Astrocyte (in vitro differentiated cells and primary cell): ENCODE measurements around the gene INPP5E. TPM values are rescaled to one million over a fixed set of nuclear protein-coding genes. Genes with fewer than 3 reads are reported as not detected.

ENCODE experiments used
- DNase-seq: peaks from one replicate; pipeline ENCODE4 v3.0.0-alpha.2; 2010; ENCODE audit warnings: low read depth
- FAIRE-seq: peaks from 2 replicates; lab custom pipeline; 2011; peaks lifted over from hg19 to GRCh38; lab: Jason Lieb, UNC
- H2AFZ ChIP-seq: 2 replicates; pipeline ENCODE4 v1.6.0; 2012; ENCODE audit warnings: low read depth, low read length, inconsistent platforms
- H3K27ac ChIP-seq: 2 replicates; pipeline ENCODE4 v1.5.1; 2011; ENCODE audit warnings: low read depth, low read length, inconsistent platforms
- H3K27me3 ChIP-seq: 2 replicates; pipeline ENCODE4 v1.6.0; 2011; ENCODE audit warnings: low read length, inconsistent platforms; ENCODE audit not compliant: insufficient read depth
- H3K36me3 ChIP-seq: 2 replicates; pipeline ENCODE4 v1.5.1; 2011; ENCODE audit warnings: low read length, inconsistent platforms; ENCODE audit not compliant: insufficient read depth
- H3K4me1 ChIP-seq: 2 replicates; pipeline ENCODE4 v1.5.1; 2011; ENCODE audit warnings: low read length, inconsistent platforms; ENCODE audit not compliant: insufficient read depth
- H3K4me2 ChIP-seq: 2 replicates; pipeline ENCODE4 v1.6.0; 2012; ENCODE audit warnings: low read length, inconsistent platforms
- H3K4me3 ChIP-seq: 2 replicates; pipeline ENCODE4 v1.5.1; 2011; ENCODE audit warnings: low read depth, mild to moderate bottlenecking, low read length, inconsistent platforms; ENCODE audit not compliant: insufficient read depth
- H3K79me2 ChIP-seq: 2 replicates; pipeline ENCODE4 v1.6.0; 2012; ENCODE audit warnings: mild to moderate bottlenecking, low read length, inconsistent platforms; ENCODE audit not compliant: insufficient read depth
- H3K9ac ChIP-seq: 2 replicates; pipeline ENCODE4 v1.6.0; 2012; ENCODE audit warnings: mild to moderate bottlenecking, low read length, inconsistent platforms
- H3K9me3 ChIP-seq: 2 replicates; pipeline ENCODE4 v1.5.1; 2012; ENCODE audit warnings: low read depth, mild to moderate bottlenecking, low read length, inconsistent platforms; ENCODE audit not compliant: insufficient read depth
- H4K20me1 ChIP-seq: 2 replicates; pipeline ENCODE4 v1.6.0; 2012; ENCODE audit warnings: low read length, inconsistent platforms; ENCODE audit not compliant: insufficient read depth
- H3K27ac Mint-ChIP-seq: one replicate; pipeline ENCODE4 v1.8.0; 2021; ENCODE audit warnings: mild to moderate bottlenecking, mixed read lengths; ENCODE audit not compliant: unreplicated experiment
- H3K27me3 Mint-ChIP-seq: one replicate; pipeline ENCODE4 v1.8.0; 2021; ENCODE audit warnings: low read depth, mixed read lengths; ENCODE audit not compliant: unreplicated experiment
- H3K36me3 Mint-ChIP-seq: one replicate; pipeline ENCODE4 v1.8.0; 2021; ENCODE audit warnings: low read depth, mixed read lengths; ENCODE audit not compliant: unreplicated experiment
- H3K4me1 Mint-ChIP-seq: one replicate; pipeline ENCODE4 v1.8.0; 2021; ENCODE audit warnings: low read depth, mixed read lengths; ENCODE audit not compliant: unreplicated experiment
- H3K4me3 Mint-ChIP-seq: one replicate; pipeline ENCODE4 v1.8.0; 2021; ENCODE audit warnings: mild to moderate bottlenecking, moderate library complexity, mixed read lengths; ENCODE audit not compliant: unreplicated experiment
- H3K9me3 Mint-ChIP-seq: one replicate; pipeline ENCODE4 v1.8.0; 2021; ENCODE audit warnings: mild to moderate bottlenecking, mixed read lengths; ENCODE audit not compliant: unreplicated experiment
- EZH2 ChIP-seq: IDR thresholded peaks from 2 replicates; pipeline ENCODE4 v1.6.1; 2012; ENCODE audit warnings: mild to moderate bottlenecking, low read length, inconsistent platforms; ENCODE audit not compliant: insufficient read depth
- total RNA-seq: library from RNA; stranded (reverse); gene quantifications from 2 replicates; pipeline ENCODE4 v1.2.1, GENCODE V29; 2021
- TF ChIP-seq, protein P1 (sequence below): IDR thresholded peaks from 2 replicates; pipeline ENCODE4 v1.5.1; 2011; ENCODE audit warnings: low read depth, mild to moderate bottlenecking, inconsistent platforms, low read length, moderate library complexity; ENCODE audit not compliant: insufficient read depth

Gene INPP5E
- total RNA-seq, 1 donor from 2014 or later, result 13.2 TPM

DNA sequence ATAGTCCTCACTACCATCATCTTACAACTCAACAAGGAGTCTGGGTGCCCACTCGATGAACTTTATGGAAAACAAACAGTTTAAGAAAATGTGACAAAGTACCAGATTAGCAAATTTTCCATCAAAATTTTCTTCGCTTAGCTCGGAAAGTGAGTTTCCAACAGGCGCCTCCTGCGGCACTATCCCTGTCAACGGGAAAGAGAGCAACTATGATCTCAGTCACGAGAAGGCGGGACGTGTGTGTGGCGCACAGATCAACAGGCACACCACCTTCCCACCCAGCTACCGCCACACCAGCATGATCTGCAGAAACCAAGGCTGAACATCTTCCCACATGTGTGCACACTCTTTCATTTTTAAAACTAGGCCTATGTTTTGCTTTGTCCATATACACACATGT lies 13.7 kb upstream of the INPP5E start:
- Histone ChIP-seq H3K9me3 (no peaks in the 10 kb centered on the region), H3K27ac (no peak overlapping the region), H3K4me2 (no peak overlapping the region), H3K4me3 (no peak overlapping the region), H3K9ac (no peak overlapping the region), H3K36me3 (peaks cover 28% of the 10 kb centered on the region), H3K27me3 (no peaks in the 10 kb centered on the region), H3K4me1 (no peaks in the 10 kb centered on the region), H4K20me1 (peaks cover 69% of the 10 kb centered on the region), H3K79me2 (peaks cover 17% of the 10 kb centered on the region), H2AFZ (no peak overlapping the region)
- FAIRE-seq, result no peak
- Mint-ChIP-seq H3K9me3 (no peaks in the 10 kb centered on the region), H3K4me3 (no peak overlapping the region), H3K36me3 (peaks cover 24% of the 10 kb centered on the region), H3K27ac (no peak overlapping the region), H3K4me1 (no peaks in the 10 kb centered on the region), H3K27me3 (no peaks in the 10 kb centered on the region)
- TF ChIP-seq, protein P1, sequence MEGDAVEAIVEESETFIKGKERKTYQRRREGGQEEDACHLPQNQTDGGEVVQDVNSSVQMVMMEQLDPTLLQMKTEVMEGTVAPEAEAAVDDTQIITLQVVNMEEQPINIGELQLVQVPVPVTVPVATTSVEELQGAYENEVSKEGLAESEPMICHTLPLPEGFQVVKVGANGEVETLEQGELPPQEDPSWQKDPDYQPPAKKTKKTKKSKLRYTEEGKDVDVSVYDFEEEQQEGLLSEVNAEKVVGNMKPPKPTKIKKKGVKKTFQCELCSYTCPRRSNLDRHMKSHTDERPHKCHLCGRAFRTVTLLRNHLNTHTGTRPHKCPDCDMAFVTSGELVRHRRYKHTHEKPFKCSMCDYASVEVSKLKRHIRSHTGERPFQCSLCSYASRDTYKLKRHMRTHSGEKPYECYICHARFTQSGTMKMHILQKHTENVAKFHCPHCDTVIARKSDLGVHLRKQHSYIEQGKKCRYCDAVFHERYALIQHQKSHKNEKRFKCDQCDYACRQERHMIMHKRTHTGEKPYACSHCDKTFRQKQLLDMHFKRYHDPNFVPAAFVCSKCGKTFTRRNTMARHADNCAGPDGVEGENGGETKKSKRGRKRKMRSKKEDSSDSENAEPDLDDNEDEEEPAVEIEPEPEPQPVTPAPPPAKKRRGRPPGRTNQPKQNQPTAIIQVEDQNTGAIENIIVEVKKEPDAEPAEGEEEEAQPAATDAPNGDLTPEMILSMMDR, result no peak
- TF ChIP-seq EZH2, result no peak
- no peak for DNase-seq

DNA sequence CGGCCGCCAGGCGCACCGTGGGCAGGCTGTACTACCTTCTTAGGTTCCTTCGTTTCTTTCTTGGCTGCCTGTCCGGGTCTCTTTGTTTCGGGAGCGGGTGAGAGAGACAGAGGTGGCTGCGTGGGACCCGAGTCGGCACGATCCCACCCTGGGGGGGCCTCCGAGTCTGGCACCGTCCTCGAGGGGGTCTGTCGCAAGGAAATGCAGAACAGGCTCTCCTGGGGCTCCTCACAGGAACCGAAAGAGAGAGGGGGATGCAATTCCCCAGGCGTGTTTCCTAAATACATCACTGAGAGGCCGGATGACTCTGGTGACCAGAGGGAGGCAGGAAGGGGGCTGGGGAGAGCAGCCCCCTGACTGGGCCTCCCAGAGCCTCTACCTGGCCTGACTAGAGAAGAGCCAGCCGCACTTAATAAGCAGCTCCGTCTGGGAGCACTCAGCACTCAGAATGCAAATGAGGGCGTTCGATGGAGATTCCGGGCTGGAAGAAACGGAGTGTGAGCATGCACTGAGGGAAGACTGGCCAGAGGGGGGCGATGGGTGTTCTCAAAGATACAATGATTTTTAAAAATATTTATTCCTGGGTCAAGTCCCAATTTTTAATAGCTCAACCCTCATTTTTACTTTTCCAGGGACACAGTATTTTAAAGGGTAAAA lies 11.7 kb upstream of the INPP5E start:
- DNase-seq, result no peak
- H3K27ac Mint-ChIP-seq, result no peak overlapping the region
- no peaks in the 10 kb centered on the region for H3K9me3 ChIP-seq
- H3K4me3 Mint-ChIP-seq, result no peak overlapping the region
- H3K36me3 ChIP-seq, result peaks cover 33% of the 10 kb centered on the region
- H3K79me2 ChIP-seq, result peaks cover 17% of the 10 kb centered on the region
- no peaks in the 10 kb centered on the region for H3K9me3 Mint-ChIP-seq
- no peak for FAIRE-seq
- H2AFZ ChIP-seq, result no peak overlapping the region
- no peak overlapping the region for H3K27ac ChIP-seq
- H3K9ac ChIP-seq, result no peak overlapping the region
- no peaks in the 10 kb centered on the region for H3K4me1 ChIP-seq
- TF ChIP-seq, protein P1, result no peak
- TF ChIP-seq EZH2, result no peak
- H3K27me3 Mint-ChIP-seq, result no peaks in the 10 kb centered on the region
- H3K36me3 Mint-ChIP-seq, result peaks cover 31% of the 10 kb centered on the region
- no peak overlapping the region for H3K4me2 ChIP-seq
- H3K4me1 Mint-ChIP-seq, result no peaks in the 10 kb centered on the region
- H3K27me3 ChIP-seq, result no peaks in the 10 kb centered on the region
- peaks cover 71% of the 10 kb centered on the region for H4K20me1 ChIP-seq
- H3K4me3 ChIP-seq, result no peak overlapping the region

GRCh38 chr9:136448655-136449054 lies 9.0 kb upstream of the INPP5E start:
- Histone ChIP-seq H3K4me1 (no peaks in the 10 kb centered on the region), H3K4me2 (no peak overlapping the region), H3K79me2 (peaks cover 7% of the 10 kb centered on the region), H3K27me3 (no peaks in the 10 kb centered on the region), H3K9ac (no peak overlapping the region), H3K27ac (no peak overlapping the region), H3K36me3 (peaks cover 43% of the 10 kb centered on the region), H4K20me1 (peaks cover 71% of the 10 kb centered on the region), H3K4me3 (no peak overlapping the region), H2AFZ (no peak overlapping the region), H3K9me3 (no peaks in the 10 kb centered on the region)
- TF ChIP-seq, protein P1, result no peak
- TF ChIP-seq EZH2, result no peak
- H3K4me3 Mint-ChIP-seq, result no peak overlapping the region
- no peak overlapping the region for H3K27ac Mint-ChIP-seq
- no peak for FAIRE-seq
- peaks cover 21% of the 10 kb centered on the region for H3K36me3 Mint-ChIP-seq
- DNase-seq, result no peak
- no peaks in the 10 kb centered on the region for H3K27me3 Mint-ChIP-seq
- no peaks in the 10 kb centered on the region for H3K9me3 Mint-ChIP-seq
- no peaks in the 10 kb centered on the region for H3K4me1 Mint-ChIP-seq
